MCF 10A (cell line): ENCODE results near the gene CGRRF1. TPM values are rescaled to one million over a fixed set of nuclear protein-coding genes. Genes with fewer than 3 reads are reported as not detected.

Experiments used
- BruUV-seq: library from RNA; stranded (reverse); fragments of 400-500 nt; replicated peaks from 2 replicates; lab custom pipeline; 2021; lab: Mats Ljungman, UMichigan
- CTCF ChIA-PET: fragments of 300-600 bp; sonication (Branson Sonifier 250); formaldehyde crosslinking; extraction: SDS; loops from one replicate; lab custom pipeline; 2021; ENCODE audit warnings: antibody characterized with exemption, inconsistent platforms; lab: Yijun Ruan, JAX
- POLR2A ChIA-PET: fragments of 300-600, 350-650 bp; sonication (Branson Sonifier 250); formaldehyde crosslinking; extraction: SDS; loops from one replicate; lab custom pipeline; 2020; ENCODE audit warnings: antibody characterized with exemption, inconsistent platforms; lab: Yijun Ruan, JAX
- DNase-seq: peaks from one replicate; pipeline ENCODE4 v3.0.0-alpha.2; 2018; ENCODE audit not compliant: unreplicated experiment
- H3K27ac Mint-ChIP-seq: one replicate; pipeline ENCODE4 v1.8.0; 2022; ENCODE audit warnings: mild to moderate bottlenecking, low read depth, mixed read lengths; ENCODE audit not compliant: unreplicated experiment
- H3K27me3 Mint-ChIP-seq: one replicate; pipeline ENCODE4 v1.8.0; 2022; ENCODE audit warnings: mixed read lengths; ENCODE audit not compliant: insufficient read depth, unreplicated experiment
- H3K36me3 Mint-ChIP-seq: one replicate; pipeline ENCODE4 v1.8.0; 2022; ENCODE audit warnings: mild to moderate bottlenecking, moderate library complexity, mixed read lengths; ENCODE audit not compliant: insufficient read depth, unreplicated experiment
- H3K4me1 Mint-ChIP-seq: one replicate; pipeline ENCODE4 v1.8.0; 2022; ENCODE audit warnings: mixed read lengths; ENCODE audit not compliant: insufficient read depth, unreplicated experiment
- H3K4me3 Mint-ChIP-seq: one replicate; pipeline ENCODE4 v1.8.0; 2022; ENCODE audit warnings: mild to moderate bottlenecking, moderate library complexity, mixed read lengths; ENCODE audit not compliant: unreplicated experiment
- H3K9me3 Mint-ChIP-seq: one replicate; pipeline ENCODE4 v1.8.0; 2022; ENCODE audit warnings: mixed read lengths; ENCODE audit not compliant: unreplicated experiment
- intact Hi-C: fragments of 100-400 bp; cut with micrococcal nuclease; formaldehyde crosslinking; loops from 2 replicates; pipeline ENCODE4 v1.14.1; 2022
- total RNA-seq: library from RNA; stranded (reverse); gene quantifications from 2 replicates; pipeline ENCODE4 v1.2.3, GENCODE V29; 2022
- TF ChIP-seq, protein P1 (sequence below): fragments of 200-600 bp; IDR thresholded peaks from one replicate; pipeline ENCODE4 v1.8.0; 2022; ENCODE audit warnings: antibody characterized with exemption, mild to moderate bottlenecking; ENCODE audit not compliant: unreplicated experiment

Gene CGRRF1
- total RNA-seq, 1 experiment from 2014 or later, result 17.5 TPM

DNA sequence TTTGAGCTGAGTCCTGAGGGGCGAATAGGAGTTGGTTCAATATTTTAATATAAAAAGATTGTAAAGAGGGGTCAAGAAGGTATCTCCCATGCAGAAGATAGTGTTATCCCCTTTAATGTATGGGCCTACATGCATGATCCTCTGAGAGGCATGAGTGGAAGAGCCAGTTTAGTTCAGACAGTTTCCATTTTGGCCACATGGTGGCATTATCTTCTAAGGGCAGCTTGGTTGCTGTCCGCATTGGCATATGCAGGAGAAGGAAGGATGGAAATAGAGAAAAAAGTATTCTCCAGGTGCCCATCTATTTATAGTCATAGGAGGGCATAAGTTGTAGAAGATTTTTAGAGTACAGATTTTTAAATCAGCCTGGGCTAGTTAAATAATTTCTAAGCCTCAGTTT is 62.6 kb downstream of the CGRRF1 start:
- peaks cover 28% of the 10 kb centered on the region for H3K4me1 Mint-ChIP-seq
- no TSS peak for BruUV-seq
- CTCF ChIA-PET, result interaction anchor here (0.6 to 2.1 kb wide), 6 partner anchors 18 to 203 kb away, joined by 3 to 13 read pairs (median 3); no protein-coding TSS in a partner anchor
- H3K27me3 Mint-ChIP-seq, result no peaks in the 10 kb centered on the region
- POLR2A ChIA-PET, result interaction anchor here (0.6 to 2.5 kb wide), 6 partner anchors 19 to 150 kb away, joined by 3 to 10 read pairs (median 3); partner anchors contain the start of gene CGRRF1
- peak; percentile 60 for DNase-seq
- intact Hi-C loops, result no loop called here
- peaks cover 31% of the 10 kb centered on the region for H3K36me3 Mint-ChIP-seq
- TF ChIP-seq, protein P1, sequence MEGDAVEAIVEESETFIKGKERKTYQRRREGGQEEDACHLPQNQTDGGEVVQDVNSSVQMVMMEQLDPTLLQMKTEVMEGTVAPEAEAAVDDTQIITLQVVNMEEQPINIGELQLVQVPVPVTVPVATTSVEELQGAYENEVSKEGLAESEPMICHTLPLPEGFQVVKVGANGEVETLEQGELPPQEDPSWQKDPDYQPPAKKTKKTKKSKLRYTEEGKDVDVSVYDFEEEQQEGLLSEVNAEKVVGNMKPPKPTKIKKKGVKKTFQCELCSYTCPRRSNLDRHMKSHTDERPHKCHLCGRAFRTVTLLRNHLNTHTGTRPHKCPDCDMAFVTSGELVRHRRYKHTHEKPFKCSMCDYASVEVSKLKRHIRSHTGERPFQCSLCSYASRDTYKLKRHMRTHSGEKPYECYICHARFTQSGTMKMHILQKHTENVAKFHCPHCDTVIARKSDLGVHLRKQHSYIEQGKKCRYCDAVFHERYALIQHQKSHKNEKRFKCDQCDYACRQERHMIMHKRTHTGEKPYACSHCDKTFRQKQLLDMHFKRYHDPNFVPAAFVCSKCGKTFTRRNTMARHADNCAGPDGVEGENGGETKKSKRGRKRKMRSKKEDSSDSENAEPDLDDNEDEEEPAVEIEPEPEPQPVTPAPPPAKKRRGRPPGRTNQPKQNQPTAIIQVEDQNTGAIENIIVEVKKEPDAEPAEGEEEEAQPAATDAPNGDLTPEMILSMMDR, result peak; percentile 43
- peak overlapping the region; percentile 67 for H3K27ac Mint-ChIP-seq
- H3K4me3 Mint-ChIP-seq, result no peak overlapping the region
- H3K9me3 Mint-ChIP-seq, result no peaks in the 10 kb centered on the region

DNA sequence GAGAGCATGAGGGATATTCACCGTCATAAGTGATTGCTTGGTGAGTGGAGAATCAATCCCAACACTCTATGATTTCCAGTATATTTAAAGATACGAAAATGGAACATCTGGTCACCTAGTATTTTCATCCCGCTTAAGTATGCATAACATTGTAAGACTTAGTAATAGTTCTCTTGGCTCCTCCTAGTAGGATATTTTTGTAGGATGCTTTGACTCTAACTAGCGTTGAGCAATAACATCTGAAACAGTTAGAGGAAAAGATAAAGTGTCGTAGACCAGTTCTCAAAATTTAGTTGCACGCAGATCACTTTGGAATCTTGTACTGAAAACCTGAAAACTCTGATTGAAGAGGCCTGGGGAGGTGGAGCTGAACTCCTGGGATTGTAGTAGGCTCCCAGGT is 64.8 kb downstream of the CGRRF1 start:
- peaks cover 38% of the 10 kb centered on the region for H3K36me3 Mint-ChIP-seq
- no peak overlapping the region for H3K4me3 Mint-ChIP-seq
- POLR2A ChIA-PET, result no interaction called here

DNA sequence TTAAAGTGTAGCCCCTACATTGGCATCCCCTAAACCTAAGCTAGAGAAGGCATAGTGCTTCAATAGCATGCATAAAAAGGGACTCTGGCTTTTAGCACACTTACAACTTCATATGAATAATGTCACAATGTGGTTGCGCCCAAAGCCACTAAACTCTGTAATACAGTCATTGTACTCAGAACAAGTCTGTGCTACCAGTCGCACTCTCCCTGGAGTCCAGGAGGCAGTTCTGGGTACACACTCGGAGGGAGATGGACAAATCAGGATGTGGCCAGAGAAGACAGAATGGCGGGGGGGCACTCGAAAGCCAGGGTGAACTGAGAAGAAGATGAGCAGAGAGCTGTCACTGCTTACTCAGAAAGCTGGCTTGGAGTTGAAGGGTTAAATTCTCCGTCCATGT is 67.8 kb downstream of the CGRRF1 start:
- POLR2A ChIA-PET, result interaction anchor here (0.6 to 1.7 kb wide), 4 partner anchors 9 to 855 kb away, joined by 3 to 7 read pairs (median 4); no protein-coding TSS in a partner anchor
- peaks cover 41% of the 10 kb centered on the region for H3K36me3 Mint-ChIP-seq

More for the DNA sequence above, 64.8 kb downstream of the CGRRF1 start:
- no peak for DNase-seq
- Mint-ChIP-seq H3K9me3 (no peaks in the 10 kb centered on the region), H3K27ac (no peak overlapping the region), H3K4me1 (peaks cover 36% of the 10 kb centered on the region), H3K27me3 (no peaks in the 10 kb centered on the region)
- intact Hi-C loops, result no loop called here
- no TSS peak for BruUV-seq
- CTCF ChIA-PET, result interaction anchor here (0.7 to 1.9 kb wide), 4 partner anchors 64 to 127 kb away, joined by 3 to 4 read pairs (median 3); no protein-coding TSS in a partner anchor
- TF ChIP-seq, protein P1, result no peak

DNA sequence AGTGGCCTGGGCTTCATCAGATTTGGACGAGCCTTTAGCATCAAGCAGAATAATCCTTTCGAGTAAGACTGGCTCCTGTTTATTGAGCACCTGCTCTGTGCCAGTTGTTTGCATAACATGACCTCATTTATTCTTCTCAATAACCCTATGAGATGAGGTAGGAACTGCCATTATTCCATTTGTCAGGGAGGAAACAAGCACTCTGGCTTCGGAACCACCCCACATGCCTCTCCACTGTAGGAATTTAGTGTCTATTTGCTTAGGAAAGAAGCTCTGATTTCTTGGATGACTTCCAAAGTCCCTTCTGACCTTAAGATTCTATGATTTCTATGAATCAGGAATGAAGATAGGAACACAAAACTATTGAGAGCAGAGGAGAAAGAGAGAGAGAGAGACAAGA is 68.3 kb downstream of the CGRRF1 start:
- intact Hi-C loops, result no loop called here
- Mint-ChIP-seq H3K4me3 (no peak overlapping the region), H3K36me3 (peaks cover 36% of the 10 kb centered on the region), H3K27ac (no peak overlapping the region), H3K27me3 (no peaks in the 10 kb centered on the region), H3K9me3 (no peaks in the 10 kb centered on the region), H3K4me1 (peaks cover 28% of the 10 kb centered on the region)
- DNase-seq, result no peak
- TF ChIP-seq, protein P1, result no peak
- CTCF ChIA-PET, result interaction anchor here (0.6 to 1.8 kb wide), 5 partner anchors 10 to 197 kb away, joined by 3 to 11 read pairs (median 4); no protein-coding TSS in a partner anchor
- no TSS peak for BruUV-seq
- POLR2A ChIA-PET, result interaction anchor here (0.6 to 1.7 kb wide), 4 partner anchors 10 to 856 kb away, joined by 3 to 7 read pairs (median 4); no protein-coding TSS in a partner anchor

More for the DNA sequence above, 67.8 kb downstream of the CGRRF1 start:
- intact Hi-C loops, result no loop called here
- CTCF ChIA-PET, result interaction anchor here (0.6 to 1.8 kb wide), 5 partner anchors 11 to 197 kb away, joined by 3 to 11 read pairs (median 4); no protein-coding TSS in a partner anchor
- H3K27me3 Mint-ChIP-seq, result no peaks in the 10 kb centered on the region
- no TSS peak for BruUV-seq
- no peak for DNase-seq
- H3K4me1 Mint-ChIP-seq, result peaks cover 28% of the 10 kb centered on the region
- H3K27ac Mint-ChIP-seq, result no peak overlapping the region
- no peak overlapping the region for H3K4me3 Mint-ChIP-seq
- TF ChIP-seq, protein P1, result no peak
- no peaks in the 10 kb centered on the region for H3K9me3 Mint-ChIP-seq
